HG03066 (cell line): ENCODE results near the gene IQCB1.
A peak's percentile ranks its signal among the peaks of the same experiment; 100 is the strongest.
"Not testable (repeated sequence)": the region's sequence is repeated elsewhere in the genome, so short reads cannot be mapped to it uniquely, and the experiment has no call there.

Source experiments
- ATAC-seq: cut with Tn5 transposase; IDR thresholded peaks from one replicate; pipeline ENCODE4 v1.9.1; 2021; ENCODE audit warnings: low read depth; ENCODE audit not compliant: unreplicated experiment

IQCB1 gene

DNA sequence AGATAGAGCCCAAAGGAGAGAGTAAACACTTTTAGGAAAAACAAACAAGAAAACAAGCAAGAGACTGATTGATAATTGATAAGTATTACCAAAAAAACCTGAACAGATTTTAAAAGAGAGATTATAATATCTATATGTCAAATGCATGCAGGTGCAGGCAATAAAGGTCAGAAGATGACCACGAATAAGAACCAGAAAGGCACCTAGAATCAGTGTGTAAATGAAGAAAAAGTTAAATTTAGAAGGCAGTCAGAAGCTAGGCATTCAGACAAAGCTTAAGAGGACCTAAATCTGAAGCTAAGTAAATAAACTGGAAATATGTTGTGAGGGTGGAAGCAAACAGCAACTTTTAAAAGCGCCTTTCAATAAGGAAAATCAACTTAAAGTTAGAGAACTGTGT, 16.3 kb downstream of the IQCB1 start:
- no peak for ATAC-seq

DNA sequence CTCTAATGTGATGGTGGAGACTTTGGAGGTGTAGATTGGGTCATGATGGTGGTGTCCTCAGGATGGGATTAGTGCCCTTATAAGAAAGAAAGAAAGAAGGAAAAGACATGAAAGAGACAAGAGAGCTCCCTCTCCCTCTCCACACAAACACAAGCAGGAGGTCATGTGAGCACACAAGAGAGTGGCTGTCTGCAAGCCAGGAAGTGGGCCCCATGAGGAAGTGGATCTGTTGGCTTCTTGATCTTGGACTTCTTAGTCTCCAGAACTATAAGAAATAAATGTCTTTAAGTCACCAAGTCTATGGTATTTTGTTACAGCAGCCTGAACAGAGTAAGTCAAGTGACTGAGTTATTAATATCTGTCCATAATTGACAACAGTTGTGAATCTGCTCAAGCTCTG, 17.1 kb downstream of the IQCB1 start:
- ATAC-seq, result no peak

DNA sequence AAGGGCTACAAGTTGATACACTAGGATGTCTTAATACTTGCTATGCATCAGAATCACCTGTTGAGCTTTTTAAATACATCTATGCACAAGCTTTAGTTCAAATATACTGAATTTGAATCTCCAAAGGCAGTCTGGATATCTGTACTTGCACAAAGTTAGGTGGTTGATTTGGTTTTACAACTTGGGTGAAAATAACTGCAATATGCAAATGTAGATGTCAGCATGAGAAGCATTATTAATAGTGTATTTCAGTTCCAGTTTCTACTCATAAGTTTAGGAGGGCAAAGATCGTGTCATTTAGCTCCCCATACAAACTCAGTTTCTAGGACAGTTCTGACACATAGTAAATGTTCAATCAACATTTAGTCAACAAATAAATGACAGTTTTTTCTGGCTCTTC, 25.6 kb downstream of the IQCB1 start:
- ATAC-seq, result peak; percentile 99

GRCh38 chr3:121803771-121804320, 31.0 kb downstream of the IQCB1 start:
- no peak for ATAC-seq

DNA sequence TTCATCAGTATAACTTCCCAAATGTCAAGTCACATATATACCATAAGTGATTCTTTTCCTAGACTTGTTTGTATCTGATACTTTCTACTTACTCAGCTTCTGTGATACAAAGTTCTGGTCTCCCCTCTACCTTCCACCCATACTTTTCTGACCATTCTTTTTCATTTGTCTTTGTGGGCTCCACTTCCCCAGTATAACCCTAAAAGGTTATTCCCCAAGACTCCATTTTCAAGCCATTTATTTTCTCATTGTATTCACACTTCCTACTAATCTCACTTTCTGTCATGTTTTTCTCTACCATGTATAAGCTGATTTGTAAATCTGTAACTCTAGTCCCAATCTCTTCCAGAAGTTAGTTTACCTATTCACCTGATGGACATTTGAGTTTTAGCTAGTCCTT, 34.0 kb downstream of the IQCB1 start:
- no peak for ATAC-seq

GRCh38 chr3:121796970-121797369, 37.9 kb downstream of the IQCB1 start:
- ATAC-seq, result no peak

- ATAC-seq, result no peak
Observed at GRCh38 chr3:121794264-121794983, 40.4 kb downstream of the IQCB1 start.

DNA sequence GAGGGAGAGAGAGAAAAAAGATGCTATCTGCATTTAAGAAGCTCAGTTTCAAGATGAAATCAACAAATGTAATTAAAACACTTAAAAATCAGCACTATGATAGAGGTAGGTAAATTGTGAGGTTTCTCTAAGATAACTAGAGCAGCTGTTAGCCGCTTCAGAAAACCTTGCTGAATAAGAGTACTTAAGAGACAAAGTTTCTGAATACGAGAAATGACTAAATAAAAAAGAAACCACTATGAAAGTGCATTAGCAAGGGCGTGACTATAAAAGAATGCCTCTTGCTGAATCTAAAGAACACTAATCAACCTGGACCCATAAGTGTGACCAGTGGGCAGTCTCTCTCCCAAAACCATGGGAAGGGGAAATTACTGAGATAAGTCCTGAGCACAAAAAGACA, 41.8 kb downstream of the IQCB1 start:
- peak; percentile 75 for ATAC-seq

DNA sequence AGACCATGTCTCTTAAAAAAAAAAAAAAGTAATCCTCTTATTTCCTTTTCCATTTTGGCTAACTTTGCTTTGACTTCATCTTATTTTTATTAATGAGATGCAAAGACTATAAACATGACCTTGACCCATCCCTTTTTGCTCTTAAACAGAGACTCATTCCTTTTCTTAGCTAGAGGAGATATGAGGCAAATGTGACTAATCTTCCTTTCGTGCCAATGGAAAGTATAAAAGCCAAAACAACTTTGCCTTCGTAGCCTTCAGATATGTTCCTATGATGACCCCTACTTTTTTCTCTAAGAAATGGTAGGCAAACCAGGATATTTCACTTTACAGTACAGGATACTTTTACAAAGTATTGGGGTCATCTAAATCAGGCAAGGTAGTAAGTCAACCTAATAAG, 48.4 kb downstream of the IQCB1 start:
- no peak for ATAC-seq

DNA sequence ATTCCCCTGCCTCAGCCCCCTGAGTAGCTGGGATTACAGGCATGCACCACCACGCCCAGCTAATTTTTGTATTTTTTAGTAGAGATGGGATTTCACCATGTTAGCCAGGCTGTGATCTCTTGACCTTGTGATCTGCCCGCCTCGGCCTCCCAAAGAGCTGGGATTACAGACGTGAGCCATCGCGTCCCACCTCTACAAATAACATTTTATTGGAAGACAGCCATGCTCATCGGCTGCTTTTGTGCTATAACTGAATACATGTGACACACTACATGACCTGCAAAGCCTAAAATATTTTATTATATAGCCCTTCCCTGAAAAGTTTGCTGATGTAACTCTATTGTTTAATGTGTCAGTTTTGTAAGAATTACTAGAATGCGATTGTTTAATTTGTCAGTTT, 52.1 kb downstream of the IQCB1 start:
- not testable (repeated sequence) for ATAC-seq

DNA sequence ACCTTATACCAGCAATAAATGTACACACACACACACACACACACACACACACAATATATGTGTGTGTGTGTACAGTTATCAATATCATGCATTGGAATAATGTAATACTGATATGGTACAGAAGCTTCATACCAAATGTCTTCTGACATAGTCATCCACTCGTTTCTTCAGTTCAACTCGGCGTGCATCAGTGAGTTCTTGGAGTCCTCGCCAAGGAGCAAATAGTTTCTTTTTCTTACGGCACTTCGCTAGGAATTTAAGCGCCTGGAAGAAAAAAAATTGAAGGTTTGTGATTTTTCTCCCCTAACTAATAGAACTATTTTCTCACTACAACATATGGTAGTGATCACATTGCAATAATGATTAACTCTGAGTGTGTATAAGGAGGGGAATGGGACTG, 53.2 kb downstream of the IQCB1 start:
- ATAC-seq, result no peak

- ATAC-seq, result not testable (repeated sequence)
Observed at GRCh38 chr3:121775095-121775494, 59.8 kb downstream of the IQCB1 start.

- ATAC-seq, result no peak
Observed at GRCh38 chr3:121769246-121769645, 65.6 kb downstream of the IQCB1 start.

GRCh38 chr3:121768452-121768851, 66.4 kb downstream of the IQCB1 start:
- ATAC-seq, result no peak

DNA sequence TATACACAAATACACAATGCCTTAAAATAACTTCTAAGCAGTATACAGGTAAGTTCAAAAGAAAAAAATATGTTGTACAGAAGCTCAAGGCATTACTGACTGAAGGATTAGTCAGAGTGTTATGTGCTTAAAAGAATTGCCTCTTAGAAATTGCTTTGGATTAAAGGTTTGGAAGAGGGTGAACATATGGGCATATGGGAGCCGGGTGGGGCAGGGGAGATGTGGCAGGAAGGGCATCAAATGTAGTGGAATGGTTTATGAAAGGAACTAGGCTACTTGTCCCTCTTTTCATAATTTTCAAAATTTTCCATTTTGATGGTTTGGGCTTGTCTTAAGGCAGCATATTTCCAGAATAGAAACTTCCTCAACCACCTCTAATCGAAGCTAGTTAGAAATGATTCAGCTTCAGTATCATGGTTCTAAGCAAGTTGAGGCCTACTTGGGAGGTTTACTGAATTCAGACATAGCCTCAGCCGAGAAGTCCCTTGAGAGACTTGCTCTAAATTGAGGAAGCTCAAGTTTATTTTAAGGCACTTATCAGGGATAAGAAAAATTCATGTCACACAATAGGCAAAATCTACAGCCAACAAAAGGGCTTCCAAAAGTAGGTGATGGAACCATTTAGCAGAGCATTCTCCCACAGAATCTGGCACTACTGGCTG, 75.2 kb downstream of the IQCB1 start:
- no peak for ATAC-seq

- no peak for ATAC-seq
Observed at GRCh38 chr3:121758727-121759450, 76.0 kb downstream of the IQCB1 start.

- no peak for ATAC-seq
Observed at GRCh38 chr3:121757812-121758545, 76.9 kb downstream of the IQCB1 start.

DNA sequence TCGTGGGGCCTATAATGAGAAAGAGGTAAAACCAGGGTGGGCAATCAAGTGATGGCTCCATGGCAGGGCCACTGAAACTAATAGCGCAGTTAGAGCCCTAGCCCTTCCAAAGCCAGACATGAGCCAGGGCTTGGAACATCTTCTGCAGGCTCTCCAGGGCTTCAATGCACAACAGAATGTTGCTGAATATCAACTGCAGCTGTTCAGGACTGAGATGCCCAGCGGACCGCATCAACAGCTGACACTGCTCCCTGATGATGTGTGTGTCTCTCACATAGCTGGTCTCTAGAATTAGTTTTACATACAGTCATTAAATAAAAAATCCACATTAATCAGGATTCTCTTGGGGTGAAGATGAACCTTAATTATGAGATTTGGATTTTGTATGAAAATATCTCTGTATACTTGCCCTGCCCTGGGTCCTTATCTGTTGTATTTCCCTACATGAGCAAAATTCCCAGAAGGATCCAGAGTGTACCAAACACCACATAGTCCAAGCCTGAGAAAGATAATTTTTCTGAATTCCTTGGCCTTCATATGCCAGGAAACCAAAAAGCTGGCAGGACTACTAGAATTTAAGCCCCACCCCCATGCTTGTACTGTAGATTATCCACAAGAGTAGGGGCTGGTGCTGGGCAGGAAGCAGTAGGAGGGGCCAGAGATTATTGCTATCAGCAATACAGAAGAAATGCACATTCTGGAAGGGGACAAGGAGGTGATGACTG, 77.6 kb downstream of the IQCB1 start:
- no peak for ATAC-seq

GRCh38 chr3:121752772-121753171, 82.1 kb downstream of the IQCB1 start:
- ATAC-seq, result no peak

- no peak for ATAC-seq
Observed at GRCh38 chr3:121752261-121752660, 82.6 kb downstream of the IQCB1 start.
